Urinary bladder (tissue), 4 donors: ENCODE data around the gene AKT1S1. TPM values are rescaled to one million over a fixed set of nuclear protein-coding genes. Genes with fewer than 3 reads are reported as not detected.
A peak's percentile ranks its signal among the peaks of the same experiment; 100 is the strongest.

Source experiments
- DNase-seq: peaks from one replicate; pipeline ENCODE4 v3.0.0-alpha.2; 2015; ENCODE audit errors: extremely low spot score
- H3K27ac ChIP-seq: one replicate; pipeline ENCODE4 v1.5.1; 2013; ENCODE audit warnings: low read depth, mild to moderate bottlenecking, moderate library complexity
- H3K36me3 ChIP-seq: one replicate; pipeline ENCODE4 v1.6.1; 2013; ENCODE audit warnings: mild to moderate bottlenecking, moderate library complexity; ENCODE audit not compliant: insufficient read depth
- H3K4me1 ChIP-seq: one replicate; pipeline ENCODE4 v1.6.1; 2013; ENCODE audit warnings: mild to moderate bottlenecking, moderate library complexity; ENCODE audit not compliant: insufficient read depth
- H3K4me3 ChIP-seq: one replicate; pipeline ENCODE4 v1.5.1; 2013; ENCODE audit warnings: low read depth, low read length
- WGBS: extraction: QIAGEN DNeasy Blood & Tissue Kit; methylation state at CpG from one replicate; pipeline ENCODE4 v1.1.7; 2013; 5-methylcytosine and 5-hydroxymethylcytosine counted together
- polyA plus RNA-seq: library from polyadenylated mRNA; stranded (reverse); fragments of 200-250 nt; gene quantifications from one replicate; pipeline ENCODE4 v1.2.3, GENCODE V29; 2013
- total RNA-seq: library from RNA; depleted of rRNA; stranded (reverse); fragments of >200 nt; gene quantifications from one replicate; pipeline ENCODE4 v1.2.3, GENCODE V29; 2014
- donor health status: healthy with polysubstance abuse.
- donor health status: healthy.

Gene AKT1S1
- total and polyA plus RNA-seq, 2 donors, result 4.7 to 55.0 TPM

DNA sequence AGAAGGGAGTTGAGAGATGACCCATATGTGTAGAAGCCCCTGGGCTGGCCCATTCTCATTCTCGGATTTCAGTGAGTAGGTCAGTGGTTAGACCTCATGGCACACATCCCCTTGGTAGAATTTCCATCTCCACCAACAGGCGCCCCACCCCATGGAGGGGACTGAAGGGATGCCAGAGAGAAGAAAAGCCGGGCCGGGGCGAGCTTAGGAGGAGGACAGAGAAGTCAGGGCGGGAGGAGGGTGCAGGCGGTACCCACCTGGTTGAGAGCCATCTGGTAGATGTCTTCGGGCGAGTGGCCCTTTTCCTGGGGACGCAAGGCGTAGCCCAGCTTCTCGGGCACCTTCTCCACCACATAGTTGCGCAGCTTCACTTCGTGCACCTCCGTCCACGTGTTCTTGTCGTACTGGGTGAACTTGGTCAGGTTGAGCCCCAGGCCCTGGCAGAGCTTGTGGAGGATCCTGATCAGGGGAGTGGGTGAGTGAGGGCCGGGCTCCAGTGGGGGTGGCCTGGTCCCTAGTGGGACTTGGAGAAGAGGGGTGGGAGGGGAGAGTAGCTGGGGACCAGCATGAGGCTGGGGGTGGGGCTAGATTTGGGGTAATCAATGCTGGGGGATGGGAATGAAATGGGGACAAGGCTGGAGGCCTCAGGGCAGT is 17.0 kb upstream of the AKT1S1 start:
- no peak overlapping the region for H3K4me3 ChIP-seq
- H3K27ac ChIP-seq, result no peak overlapping the region
- 91% methylated on average over 18 of the region's 18 CpGs for WGBS
- DNase-seq, result no peak
- no peaks in the 10 kb centered on the region for H3K36me3 ChIP-seq
- no peaks in the 10 kb centered on the region for H3K4me1 ChIP-seq

- H3K4me1 ChIP-seq, result no peaks in the 10 kb centered on the region
- no peak overlapping the region for H3K27ac ChIP-seq
- WGBS, result 95% methylated on average over 1 of the region's 1 CpG
- no peaks in the 10 kb centered on the region for H3K36me3 ChIP-seq
- H3K4me3 ChIP-seq, result no peak overlapping the region
- DNase-seq, result no peak
Observed at GRCh38 chr19:49892716-49893115, 15.6 kb upstream of the AKT1S1 start.

GRCh38 chr19:49891393-49891792 is 14.2 kb upstream of the AKT1S1 start:
- no peak for DNase-seq
- 84% methylated on average over 17 of the region's 17 CpGs for WGBS
- no peaks in the 10 kb centered on the region for H3K36me3 ChIP-seq
- no peak overlapping the region for H3K27ac ChIP-seq
- H3K4me1 ChIP-seq, result no peaks in the 10 kb centered on the region
- no peak overlapping the region for H3K4me3 ChIP-seq

DNA sequence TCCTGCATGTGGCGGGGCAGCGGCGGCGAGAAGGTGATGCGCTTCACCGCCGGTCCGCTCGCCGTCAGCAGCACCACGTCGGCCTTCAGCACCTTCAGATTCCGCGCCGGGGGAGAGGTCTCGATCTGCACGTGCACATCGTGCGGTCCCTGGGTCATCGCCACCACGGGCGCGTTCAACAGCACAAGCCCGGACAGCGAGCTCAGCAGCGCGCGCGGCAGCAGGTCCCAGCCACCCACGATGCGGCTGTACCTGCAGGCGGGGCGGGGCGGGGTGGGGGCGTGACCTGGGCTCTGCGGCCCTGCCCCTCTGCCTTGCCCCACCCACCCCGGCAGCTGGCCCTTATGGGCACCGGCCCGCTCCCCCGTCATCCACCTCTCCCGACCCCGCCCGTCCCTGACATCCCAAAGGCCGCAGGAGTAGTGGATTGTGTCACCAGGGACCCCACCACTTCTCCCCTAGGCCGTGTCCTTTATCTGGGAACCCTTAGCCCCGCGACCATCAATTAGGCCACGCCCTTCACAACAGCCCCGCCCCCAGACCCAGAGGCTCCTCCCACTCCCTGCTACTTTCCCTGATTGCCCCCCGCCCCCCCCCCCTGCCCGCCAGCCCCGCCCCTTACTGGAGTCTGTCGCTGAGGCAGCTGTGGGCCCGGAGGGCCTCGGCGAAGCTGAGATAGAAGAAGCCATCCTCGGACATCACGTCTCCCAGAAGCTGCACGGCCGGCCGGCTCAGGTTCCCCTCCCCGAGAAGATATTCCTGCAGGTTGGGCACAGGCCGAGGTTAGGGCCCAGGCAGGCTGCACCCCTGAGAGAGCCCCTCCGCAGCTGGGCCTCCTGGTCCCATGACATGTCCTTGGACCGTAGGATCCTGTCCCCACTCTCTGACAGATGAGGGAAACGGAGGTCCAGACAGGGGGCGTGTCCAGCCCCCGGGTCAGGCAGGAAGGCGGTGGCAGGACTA is 13.5 kb upstream of the AKT1S1 start:
- peak overlapping the region; percentile 11 for H3K4me3 ChIP-seq
- no peak for DNase-seq
- H3K4me1 ChIP-seq, result no peaks in the 10 kb centered on the region
- no peaks in the 10 kb centered on the region for H3K36me3 ChIP-seq
- WGBS, result 10% methylated on average over 69 of the region's 69 CpGs
- H3K27ac ChIP-seq, result no peak overlapping the region

DNA sequence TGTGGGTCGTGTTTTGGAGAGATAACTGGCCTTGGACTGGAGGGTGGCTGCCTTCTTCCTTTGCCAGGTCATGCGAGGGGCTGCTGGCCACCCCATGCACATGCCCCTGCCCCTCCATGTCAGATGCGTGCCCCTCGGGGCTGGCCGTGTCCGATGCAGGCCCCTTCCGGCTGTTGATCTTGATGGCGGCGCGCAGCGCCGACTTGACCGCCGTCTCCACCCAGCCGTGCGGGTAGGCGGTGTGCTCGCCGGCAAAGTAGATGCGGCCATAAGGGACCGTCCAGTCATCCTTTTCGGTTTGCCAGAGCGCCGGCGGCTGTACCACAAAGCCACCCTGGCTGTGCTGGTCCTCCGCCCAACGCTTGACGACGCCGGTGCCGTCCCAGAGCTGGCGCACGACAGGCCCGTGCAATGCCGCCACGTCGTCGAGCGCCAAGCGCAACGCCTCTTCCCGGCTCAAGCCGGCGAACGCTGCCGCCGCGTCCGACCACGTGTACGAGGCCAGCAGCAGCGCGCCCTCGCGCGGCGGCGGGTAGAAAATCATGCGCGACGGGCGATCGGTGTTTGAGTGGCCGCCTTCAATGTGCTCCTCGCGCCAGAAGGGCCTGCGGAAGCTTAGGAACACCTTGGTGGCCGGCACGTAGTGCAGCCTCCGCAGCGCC is 12.7 kb upstream of the AKT1S1 start:
- WGBS, result 19% methylated on average over 71 of the region's 71 CpGs
- Histone ChIP-seq H3K27ac (no peak overlapping the region), H3K4me1 (no peaks in the 10 kb centered on the region), H3K4me3 (peak overlapping the region; percentile 11), H3K36me3 (peaks cover 2% of the 10 kb centered on the region)
- DNase-seq, result no peak

DNA sequence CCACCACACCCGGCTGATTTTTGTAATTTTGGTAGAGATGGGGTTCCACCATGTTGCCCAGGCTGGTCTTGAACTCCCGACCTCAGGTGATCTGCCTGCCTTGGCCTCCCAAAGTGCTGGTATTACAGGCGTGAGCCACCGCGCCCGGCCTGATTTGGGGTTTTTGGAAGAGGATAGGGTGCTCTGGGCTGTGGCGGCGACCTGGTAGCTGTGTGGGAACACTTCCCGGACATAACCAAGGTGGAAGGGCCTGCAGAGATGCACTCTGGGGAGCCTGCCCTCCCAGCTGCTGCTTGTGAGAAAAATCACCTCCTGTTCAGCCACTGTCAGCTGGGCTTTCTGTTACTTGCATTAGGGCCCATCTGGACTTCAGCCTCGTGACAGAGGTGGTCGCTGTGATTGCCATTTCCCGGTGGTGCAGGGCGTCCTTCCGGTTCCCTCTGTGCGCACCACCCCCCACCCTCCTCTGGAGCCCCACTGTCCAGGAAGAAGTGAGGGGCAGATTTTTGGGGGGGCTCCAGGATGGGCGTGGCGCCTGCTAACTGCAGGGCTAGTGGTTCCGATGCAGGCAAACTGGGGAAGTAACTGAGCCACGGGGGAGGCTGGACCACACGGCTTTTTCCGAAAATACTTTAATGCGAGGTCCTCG is 12.0 kb upstream of the AKT1S1 start:
- WGBS, result 92% methylated on average over 23 of the region's 23 CpGs
- H3K36me3 ChIP-seq, result peaks cover 4% of the 10 kb centered on the region
- no peak overlapping the region for H3K4me3 ChIP-seq
- no peak overlapping the region for H3K27ac ChIP-seq
- no peak for DNase-seq
- no peaks in the 10 kb centered on the region for H3K4me1 ChIP-seq

GRCh38 chr19:49888510-49888824 is 11.3 kb upstream of the AKT1S1 start:
- Histone ChIP-seq H3K4me3 (no peak overlapping the region), H3K27ac (no peak overlapping the region), H3K4me1 (no peaks in the 10 kb centered on the region), H3K36me3 (peaks cover 8% of the 10 kb centered on the region)
- no peak for DNase-seq
- WGBS, result 83% methylated on average over 18 of the region's 18 CpGs

DNA sequence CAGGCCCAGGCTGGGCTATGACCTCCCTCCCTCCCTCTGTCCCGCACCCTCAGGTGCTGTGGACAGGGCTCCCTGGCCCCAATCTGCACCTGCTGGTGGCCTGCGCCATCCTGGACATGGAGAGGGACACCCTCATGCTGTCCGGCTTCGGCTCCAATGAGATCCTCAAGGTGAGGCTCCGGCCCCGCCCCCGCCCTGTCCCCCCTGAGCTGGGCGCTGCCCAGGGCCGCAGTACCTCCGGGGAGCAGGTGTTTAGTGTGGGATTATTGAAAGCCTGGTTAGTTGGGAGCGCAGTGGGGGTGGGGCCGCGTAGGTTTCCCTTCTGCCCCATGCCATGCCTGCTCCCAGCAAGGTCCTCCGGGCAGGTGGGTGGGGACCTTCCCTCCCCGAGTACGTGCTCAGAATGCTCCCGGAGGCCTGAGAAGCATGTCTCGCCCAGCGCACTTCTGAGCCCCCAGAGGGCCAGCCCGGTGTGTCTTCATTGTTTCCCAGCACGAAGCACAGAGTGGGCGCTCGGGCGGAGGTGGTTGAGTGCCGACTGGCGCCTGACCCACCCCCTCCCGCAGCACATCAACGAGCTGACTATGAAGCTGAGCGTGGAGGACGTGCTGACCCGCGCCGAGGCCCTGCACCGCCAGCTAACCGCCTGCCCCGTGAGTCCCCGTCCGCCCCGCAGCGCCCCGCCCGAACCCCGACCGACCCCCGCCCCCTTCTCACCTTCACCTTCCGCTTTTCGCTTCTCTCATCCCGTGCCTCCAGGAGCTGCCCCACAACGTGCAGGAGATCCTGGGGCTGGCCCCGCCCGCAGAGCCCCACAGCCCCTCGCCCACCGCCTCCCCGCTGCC is 10.7 kb upstream of the AKT1S1 start:
- DNase-seq, result no peak
- Histone ChIP-seq H3K4me1 (no peaks in the 10 kb centered on the region), H3K36me3 (peaks cover 8% of the 10 kb centered on the region), H3K27ac (no peak overlapping the region), H3K4me3 (no peak overlapping the region)
- WGBS, result 67% methylated on average over 54 of the region's 54 CpGs

DNA sequence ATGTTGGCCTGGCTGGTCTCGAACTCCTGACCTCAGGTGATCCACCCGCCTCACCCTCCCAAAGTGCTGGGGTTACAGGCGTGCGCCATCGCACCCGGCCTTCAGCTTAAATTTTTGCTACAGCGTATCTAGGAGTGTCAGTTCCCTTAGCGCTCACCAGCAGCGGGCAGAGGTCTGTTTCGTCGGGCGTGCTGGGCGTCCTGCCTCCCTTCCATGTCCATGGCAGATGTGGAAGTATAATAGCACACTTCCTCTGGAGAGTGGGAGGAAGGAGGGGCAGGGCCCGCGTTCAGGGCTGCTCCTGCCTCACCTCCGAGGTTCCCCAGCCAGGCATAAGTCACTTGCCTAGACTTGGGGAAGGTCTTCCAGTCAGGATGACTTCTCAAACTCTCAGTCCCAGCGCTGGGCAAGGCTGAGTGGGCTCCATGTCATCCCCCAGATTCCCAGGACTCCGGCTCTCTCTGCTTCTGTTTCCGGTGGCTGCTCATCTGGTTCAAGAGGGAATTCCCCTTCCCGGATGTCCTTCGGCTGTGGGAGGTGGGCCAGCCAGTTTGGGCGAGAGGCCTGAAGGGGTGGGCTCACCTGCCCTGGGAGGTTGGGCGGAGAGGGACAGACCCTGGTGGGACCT is 10.0 kb upstream of the AKT1S1 start:
- 73% methylated on average over 23 of the region's 23 CpGs for WGBS
- no peak for DNase-seq
- Histone ChIP-seq H3K4me1 (no peaks in the 10 kb centered on the region), H3K36me3 (peaks cover 8% of the 10 kb centered on the region), H3K27ac (no peak overlapping the region), H3K4me3 (no peak overlapping the region)

DNA sequence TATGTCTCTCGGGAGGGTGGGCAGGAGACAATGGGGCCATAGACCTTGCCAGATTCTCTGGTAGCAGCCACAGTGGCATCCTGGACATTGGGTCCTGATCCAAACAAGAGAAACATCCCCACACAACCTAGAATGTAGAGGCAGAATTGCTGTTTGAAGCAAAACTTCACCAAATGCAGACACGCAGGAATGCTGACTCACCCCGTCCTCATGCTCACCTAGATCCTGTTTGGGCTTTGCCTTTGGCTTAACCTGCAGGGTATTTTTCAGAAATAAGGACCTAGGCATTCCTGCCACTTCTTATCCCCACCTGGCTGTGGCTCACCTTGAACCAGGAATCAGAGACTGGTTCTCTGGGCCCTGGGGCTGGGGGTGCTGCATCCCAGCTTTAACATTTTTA is 7.6 kb upstream of the AKT1S1 start:
- H3K27ac ChIP-seq, result no peak overlapping the region
- DNase-seq, result no peak
- WGBS, result 93% methylated on average over 3 of the region's 3 CpGs
- H3K4me1 ChIP-seq, result no peaks in the 10 kb centered on the region
- no peak overlapping the region for H3K4me3 ChIP-seq
- peaks cover 16% of the 10 kb centered on the region for H3K36me3 ChIP-seq

GRCh38 chr19:49884109-49884508 is 7.0 kb upstream of the AKT1S1 start:
- Histone ChIP-seq H3K36me3 (peaks cover 16% of the 10 kb centered on the region), H3K4me1 (no peaks in the 10 kb centered on the region), H3K27ac (no peak overlapping the region), H3K4me3 (no peak overlapping the region)
- WGBS, result 95% methylated on average over 18 of the region's 18 CpGs
- DNase-seq, result no peak

DNA sequence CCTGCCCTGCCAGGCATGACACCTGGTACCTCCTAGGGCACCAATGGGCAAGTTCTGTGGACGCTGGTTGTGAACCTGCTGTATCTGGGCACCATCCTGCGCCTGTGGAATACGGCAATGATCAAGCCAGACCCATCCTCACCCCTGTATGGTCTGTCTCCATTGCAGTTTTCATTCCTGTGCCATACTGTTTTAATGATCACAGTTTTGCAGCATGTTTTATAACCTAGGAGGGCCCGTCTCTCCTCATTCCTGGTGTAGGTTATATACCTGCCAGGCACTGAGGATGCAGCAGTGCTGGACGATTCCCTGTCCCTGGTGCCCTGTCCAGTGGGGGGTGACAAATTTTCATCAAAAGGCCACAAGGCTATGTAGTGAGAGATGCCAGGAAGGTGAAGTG is 5.9 kb upstream of the AKT1S1 start:
- 98% methylated on average over 5 of the region's 5 CpGs for WGBS
- peaks cover 16% of the 10 kb centered on the region for H3K36me3 ChIP-seq

More for the DNA sequence above, 5.9 kb upstream of the AKT1S1 start:
- H3K4me3 ChIP-seq, result no peak overlapping the region
- H3K4me1 ChIP-seq, result no peaks in the 10 kb centered on the region
- DNase-seq, result no peak
- no peak overlapping the region for H3K27ac ChIP-seq
